T-cell (primary cell): ENCODE results near the gene ARL14EPL. TPM values are rescaled to one million over a fixed set of nuclear protein-coding genes. Genes with fewer than 3 reads are reported as not detected.
A peak's percentile ranks its signal among the peaks of the same experiment; 100 is the strongest.

Experiments
- ATAC-seq, 4 experiments: fragments of 200-7000 bp in 3 of 4; fragments of 150-1000 bp in 1 of 4; cut with Tn5 transposase; replicated peaks in 1 of 4; 1 replicate in 3 of 4; 2 replicates in 1 of 4; pipeline ENCODE4 v1.10.0; 2021; ENCODE audit warnings: moderate library complexity in 3 of 4, mild to moderate bottlenecking in 2 of 4, moderate number of reproducible peaks in 1 of 4
- CTCF ChIA-PET, 2 donors: fragments of 300-600 bp; sonication (Branson Sonifier 250); formaldehyde crosslinking; loops; one replicate each; lab custom pipeline; 2022; ENCODE audit warnings: antibody characterized with exemption in 2 of 2; lab: Charles Lee
- POLR2A ChIA-PET, 2 donors: fragments of 300-600 bp; sonication (Branson Sonifier 250); formaldehyde crosslinking; loops; one replicate each; lab custom pipeline; 2022; ENCODE audit warnings: antibody characterized with exemption in 2 of 2; lab: Charles Lee
- DNase-seq, 35 experiments: peaks; one replicate each; pipeline versions ENCODE4 v3.0.0 to v3.0.0-alpha.2; 2013 to 2023
- H3K27ac ChIP-seq: one replicate; pipeline ENCODE4 v1.5.1; 2013; ENCODE audit warnings: low read length
- H3K27me3 ChIP-seq, 2 experiments: replicated peaks in 1 of 2; 1 replicate in 1 of 2; 2 replicates in 1 of 2; pipeline versions ENCODE4 v1.6.1 to v1.7.0; 2013; ENCODE audit warnings: low read length in 1 of 2, mixed read lengths in 1 of 2; ENCODE audit not compliant: control insufficient read depth in 2 of 2, insufficient read depth in 2 of 2; ENCODE audit errors: extremely low read depth in 1 of 2
- H3K36me3 ChIP-seq, 2 donors: 1 replicate in 1 of 2; 2 replicates in 1 of 2; pipeline versions ENCODE4 v1.6.1 to v1.7.0; 2013; ENCODE audit warnings: low read length in 1 of 2; ENCODE audit not compliant: control insufficient read depth in 2 of 2, insufficient read depth in 1 of 2; ENCODE audit errors: extremely low read depth in 1 of 2
- H3K4me1 ChIP-seq, 2 experiments: 1 replicate in 1 of 2; 2 replicates in 1 of 2; pipeline versions ENCODE4 v1.6.1 to v1.7.0; 2013; ENCODE audit warnings: low read length in 2 of 2, mixed read lengths in 1 of 2; ENCODE audit not compliant: insufficient read depth in 2 of 2, control insufficient read depth in 1 of 2; ENCODE audit errors: extremely low read depth in 1 of 2
- H3K4me3 ChIP-seq, 2 donors: 1 replicate in 1 of 2; 2 replicates in 1 of 2; pipeline versions ENCODE4 v1.5.1 to v1.7.0; 2013; ENCODE audit warnings: mild to moderate bottlenecking in 2 of 2, low read length in 1 of 2, moderate library complexity in 1 of 2; ENCODE audit not compliant: control insufficient read depth in 1 of 2; ENCODE audit errors: extremely low read depth in 1 of 2
- H3K9me3 ChIP-seq: 2 replicates; pipeline ENCODE4 v1.7.0; 2013
- H3K27ac Mint-ChIP-seq, 2 donors: one replicate each; pipeline ENCODE4 v1.8.0; 2020 to 2021; ENCODE audit warnings: mild to moderate bottlenecking in 2 of 2, mixed read lengths in 2 of 2
- H3K27me3 Mint-ChIP-seq, 2 donors: one replicate each; pipeline ENCODE4 v1.8.0; 2021 to 2022; ENCODE audit warnings: mixed read lengths in 2 of 2
- H3K36me3 Mint-ChIP-seq: one replicate; pipeline ENCODE4 v1.8.0; 2021; ENCODE audit warnings: mixed read lengths
- H3K4me1 Mint-ChIP-seq, 3 donors: one replicate each; pipeline ENCODE4 v1.8.0; 2020 to 2022; ENCODE audit warnings: mixed read lengths in 3 of 3, mild to moderate bottlenecking in 1 of 3
- H3K4me3 Mint-ChIP-seq, 3 donors: one replicate each; pipeline ENCODE4 v1.8.0; 2020 to 2022; ENCODE audit warnings: mild to moderate bottlenecking in 3 of 3, mixed read lengths in 3 of 3, moderate library complexity in 3 of 3
- H3K9me3 Mint-ChIP-seq, 3 donors: one replicate each; pipeline ENCODE4 v1.8.0; 2020 to 2022; ENCODE audit warnings: mixed read lengths in 3 of 3
- WGBS: methylation state at CpG from one replicate; pipeline ENCODE4 v1.1.5; 2013; ENCODE audit warnings: missing lambda C conversion rate; ENCODE audit not compliant: insufficient coverage; 5-methylcytosine and 5-hydroxymethylcytosine counted together
- total RNA-seq, 35 experiments: library from RNA in 6 of 35; stranded (reverse) in 6 of 35; fragments of 120-200 nt in 1 of 35; gene quantifications; one replicate each; pipeline versions ENCODE4 v1.2.1 to v1.2.4 and lab custom pipeline; 2013 to 2026

The ARL14EPL gene
- total RNA-seq, 5 donors from 2014 or later (not counting 1 experiment from before 2014, with no cell fraction given): not detected

DNA sequence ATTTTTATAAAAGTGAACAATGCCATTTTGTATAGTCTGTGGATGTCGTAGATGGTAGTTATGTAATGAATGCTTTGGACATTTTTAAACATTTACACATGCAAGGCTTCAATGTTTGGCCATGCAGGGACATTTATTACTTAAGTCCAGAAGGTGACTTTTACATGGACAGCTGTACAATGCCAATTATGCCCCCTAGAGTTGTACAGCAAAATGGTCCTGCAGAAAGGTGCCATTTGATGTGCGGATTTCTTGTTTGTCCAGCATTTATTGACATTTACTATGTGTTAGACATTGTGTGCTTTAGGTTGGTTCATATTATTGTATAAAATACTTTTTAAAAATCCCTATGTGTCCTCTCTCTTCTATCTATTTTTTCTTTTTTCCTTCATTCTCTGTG lies 30.1 kb downstream of the ARL14EPL start:
- Histone ChIP-seq H3K4me3 (no peak overlapping the region), H3K4me1 (no peaks in the 10 kb centered on the region), H3K9me3 (no peaks in the 10 kb centered on the region), H3K27me3 (peaks cover 0 to 6% of the 10 kb centered on the region in 2 experiments), H3K27ac (no peak overlapping the region), H3K36me3 (no peaks in the 10 kb centered on the region)
- H3K27me3 Mint-ChIP-seq: peaks cover 28 to 31% of the 10 kb centered on the region in 2 donors
- no peaks in the 10 kb centered on the region for H3K9me3 Mint-ChIP-seq
- H3K4me3 Mint-ChIP-seq: no peak overlapping the region
- no CpG with 5 or more reads among the region's 2 CpGs for WGBS
- ChIA-PET CTCF (no interaction called here), POLR2A (no interaction called here)
- H3K36me3 Mint-ChIP-seq: no peaks in the 10 kb centered on the region
- DNase-seq (no peak), ATAC-seq (no peak)
- H3K27ac Mint-ChIP-seq: no peak overlapping the region
- no peaks in the 10 kb centered on the region for H3K4me1 Mint-ChIP-seq

DNA sequence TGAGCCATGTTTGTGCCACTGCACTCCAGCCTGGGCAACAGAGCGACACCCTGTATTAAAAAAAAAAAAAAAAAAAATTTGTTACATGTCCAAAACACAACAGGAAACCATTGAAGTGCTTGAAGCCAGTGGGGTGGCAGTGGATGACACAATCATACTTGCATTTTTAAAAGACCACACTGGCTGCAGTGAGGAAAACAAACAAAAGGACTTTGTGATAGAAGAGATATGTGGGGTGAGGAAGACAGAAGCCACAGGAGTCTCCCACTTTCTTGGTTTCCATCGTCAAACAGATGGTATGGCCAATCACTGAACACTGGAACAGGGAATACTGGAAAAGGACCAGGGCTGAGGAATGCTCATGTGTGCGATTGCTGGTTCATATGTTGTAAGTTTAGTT lies 31.7 kb downstream of the ARL14EPL start:
- H3K4me1 Mint-ChIP-seq: no peaks in the 10 kb centered on the region
- H3K27me3 ChIP-seq: peaks cover 0 to 6% of the 10 kb centered on the region in 2 experiments
- no peak overlapping the region for H3K27ac ChIP-seq
- H3K4me3 Mint-ChIP-seq: no peak overlapping the region
- ATAC-seq (no peak), DNase-seq (no peak)
- H3K36me3 Mint-ChIP-seq: no peaks in the 10 kb centered on the region
- ChIA-PET CTCF (interaction anchor here (0.7 kb wide), 3 partner anchors 10 to 305 kb away, joined by 3 to 5 read pairs (median 3); no protein-coding TSS in a partner anchor), POLR2A (no interaction called here)
- H3K27me3 Mint-ChIP-seq: peaks cover 23 to 28% of the 10 kb centered on the region in 2 donors
- H3K4me1 ChIP-seq: no peaks in the 10 kb centered on the region
- no peak overlapping the region for H3K4me3 ChIP-seq
- no peak overlapping the region for H3K27ac Mint-ChIP-seq
- no peaks in the 10 kb centered on the region for H3K9me3 Mint-ChIP-seq
- WGBS: 100% methylated on average over 1 of the region's 3 CpGs
- no peaks in the 10 kb centered on the region for H3K9me3 ChIP-seq
- H3K36me3 ChIP-seq: no peaks in the 10 kb centered on the region

DNA sequence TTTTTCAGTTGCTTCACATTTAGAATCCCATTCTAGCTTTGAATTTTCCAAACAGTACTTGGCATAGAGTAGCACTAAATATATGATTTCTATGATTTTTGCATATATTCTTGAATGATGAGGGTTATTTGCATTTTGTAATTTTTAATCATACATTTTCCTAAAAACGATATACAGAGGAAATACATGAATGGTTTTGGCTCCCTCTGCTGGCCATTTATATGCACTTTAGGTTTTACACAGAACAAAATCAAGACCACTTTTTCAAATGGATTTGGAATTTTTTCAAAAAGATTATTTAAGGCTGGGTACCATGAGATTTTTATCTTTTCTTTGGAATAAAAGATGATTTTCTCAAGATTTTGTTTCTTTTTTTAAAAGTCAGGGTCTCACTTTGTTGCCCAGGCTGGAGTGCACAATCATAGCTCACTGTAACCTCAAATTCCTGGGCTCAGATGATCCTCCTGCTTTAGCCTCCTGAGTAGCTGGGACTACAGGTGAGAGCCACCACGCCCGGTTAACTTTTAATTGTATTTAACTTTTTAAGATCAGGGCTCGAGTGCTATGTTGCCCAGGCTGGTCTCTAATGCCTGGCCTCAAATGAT lies 35.9 kb downstream of the ARL14EPL start:
- H3K4me1 ChIP-seq: no peaks in the 10 kb centered on the region
- no CpG with 5 or more reads among the region's 4 CpGs for WGBS
- ATAC-seq (peak in 2 of 4 experiments; percentile 44 to 57), DNase-seq (peak in 13 of 35 experiments; percentile 6 to 79 (median 23))
- no peaks in the 10 kb centered on the region for H3K4me1 Mint-ChIP-seq
- H3K36me3 ChIP-seq: no peaks in the 10 kb centered on the region
- no peaks in the 10 kb centered on the region for H3K9me3 ChIP-seq
- H3K9me3 Mint-ChIP-seq: no peaks in the 10 kb centered on the region
- H3K27ac ChIP-seq: no peak overlapping the region
- peaks cover 21% of the 10 kb centered on the region in 2 donors for H3K27me3 Mint-ChIP-seq
- H3K27me3 ChIP-seq: peaks cover 0 to 3% of the 10 kb centered on the region in 2 experiments
- ChIA-PET POLR2A (no interaction called here), CTCF (interaction anchor here (0.7 to 3.2 kb wide), 5 partner anchors 395 to 759 kb away, joined by 3 to 14 read pairs (median 3); no protein-coding TSS in a partner anchor)
- no peak overlapping the region for H3K27ac Mint-ChIP-seq
- H3K36me3 Mint-ChIP-seq: no peaks in the 10 kb centered on the region
- no peak overlapping the region for H3K4me3 ChIP-seq
- no peak overlapping the region for H3K4me3 Mint-ChIP-seq

DNA sequence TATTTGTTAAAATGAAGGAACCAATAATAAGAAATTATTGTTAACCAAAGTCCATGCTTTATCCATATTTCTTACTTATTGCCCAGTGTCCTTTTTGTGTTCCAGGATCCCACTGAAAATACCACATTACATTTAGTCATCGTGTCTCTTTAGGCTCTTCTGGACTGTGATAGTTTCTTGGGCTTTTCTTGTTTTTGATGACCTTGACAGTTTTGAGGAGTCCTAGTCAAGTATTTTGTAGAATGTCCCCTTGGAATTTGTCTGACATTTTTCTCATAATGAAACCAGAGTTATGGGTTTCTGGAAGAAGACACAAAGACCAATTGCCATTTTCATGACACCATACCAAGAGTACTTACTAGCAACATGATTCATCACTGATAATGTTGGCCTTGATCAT lies 38.9 kb downstream of the ARL14EPL start:
- H3K36me3 Mint-ChIP-seq: no peaks in the 10 kb centered on the region
- Histone ChIP-seq H3K9me3 (no peaks in the 10 kb centered on the region), H3K27me3 (peaks cover 0 to 3% of the 10 kb centered on the region in 2 experiments), H3K27ac (no peak overlapping the region), H3K4me1 (no peaks in the 10 kb centered on the region), H3K36me3 (no peaks in the 10 kb centered on the region), H3K4me3 (no peak overlapping the region)
- no CpG with 5 or more reads among the region's 1 CpG for WGBS
- no peaks in the 10 kb centered on the region for H3K9me3 Mint-ChIP-seq
- POLR2A ChIA-PET: no interaction called here
- CTCF ChIA-PET: no interaction called here
- H3K27ac Mint-ChIP-seq: no peak overlapping the region
- H3K4me3 Mint-ChIP-seq: no peak overlapping the region
- peaks cover 22 to 25% of the 10 kb centered on the region in 2 donors for H3K27me3 Mint-ChIP-seq
- H3K4me1 Mint-ChIP-seq: peaks cover 0 to 4% (median 0%) of the 10 kb centered on the region in 3 donors
- no peak for ATAC-seq
- no peak for DNase-seq

DNA sequence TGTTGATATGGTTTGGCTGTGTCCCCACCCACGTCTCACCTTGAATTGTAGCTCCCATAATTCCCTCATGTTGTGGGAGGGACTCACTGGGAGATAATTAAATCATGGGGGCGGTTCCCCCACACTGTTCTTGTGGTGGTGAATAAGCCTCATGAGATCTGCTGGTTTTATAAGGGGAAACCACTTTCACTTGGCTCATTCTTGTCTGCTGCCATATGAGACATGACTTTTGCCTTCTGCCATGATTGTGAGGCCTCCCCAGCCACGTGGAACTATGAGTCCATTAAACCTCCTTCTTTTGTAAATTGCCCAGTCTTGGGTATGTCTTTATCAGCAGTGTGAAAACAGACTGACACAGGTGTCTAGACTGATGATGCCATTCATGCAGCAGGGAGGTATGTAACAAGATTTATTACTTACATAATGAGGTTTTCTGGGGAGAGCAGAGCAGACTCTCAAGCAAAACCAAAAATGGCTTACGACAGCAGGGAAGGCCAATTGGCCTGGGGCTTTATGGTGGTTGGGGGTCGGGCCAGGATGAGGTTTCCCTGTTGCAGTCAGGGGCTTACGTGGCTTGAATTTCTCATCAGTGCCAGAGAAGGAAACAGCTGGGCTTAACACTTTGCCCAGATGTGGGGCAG lies 43.0 kb downstream of the ARL14EPL start:
- peaks cover 0 to 2% of the 10 kb centered on the region in 2 donors for H3K36me3 ChIP-seq
- Mint-ChIP-seq H3K4me3 (no peak overlapping the region), H3K4me1 (peaks cover 0 to 10% (median 0%) of the 10 kb centered on the region in 3 donors), H3K27me3 (peaks cover 13% of the 10 kb centered on the region in 2 donors), H3K9me3 (no peaks in the 10 kb centered on the region), H3K27ac (no peak overlapping the region), H3K36me3 (peaks cover 8% of the 10 kb centered on the region)
- no peaks in the 10 kb centered on the region for H3K9me3 ChIP-seq
- peaks cover 0 to 3% of the 10 kb centered on the region in 2 experiments for H3K27me3 ChIP-seq
- no peaks in the 10 kb centered on the region for H3K4me1 ChIP-seq
- ChIA-PET CTCF (no interaction called here), POLR2A (no interaction called here)
- ATAC-seq (no peak), DNase-seq (peak in 1 of 35 experiments; percentile 12)
- WGBS: 14% methylated on average over 2 of the region's 6 CpGs
- no peak overlapping the region for H3K27ac ChIP-seq
- no peak overlapping the region for H3K4me3 ChIP-seq

DNA sequence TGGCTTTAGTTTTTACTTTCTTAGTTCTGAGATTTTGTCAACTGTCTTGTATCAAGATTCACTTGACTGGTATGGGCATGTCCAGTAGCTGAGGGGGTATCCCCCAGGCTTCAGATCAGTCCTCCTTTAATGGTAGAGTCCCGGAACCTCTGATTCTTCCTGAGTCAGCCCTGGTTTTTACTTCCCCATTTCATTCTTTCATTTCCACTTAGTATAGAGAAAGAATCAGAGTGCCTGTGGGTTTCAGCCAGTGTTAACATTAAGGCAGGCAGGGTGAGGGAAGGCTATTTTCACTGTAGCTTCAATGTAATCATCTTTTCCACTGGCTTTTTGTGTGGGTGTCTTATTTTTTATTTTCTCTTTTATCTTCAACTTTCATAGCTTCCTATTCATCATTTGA lies 44.2 kb downstream of the ARL14EPL start:
- Histone ChIP-seq H3K36me3 (peaks cover 0 to 3% of the 10 kb centered on the region in 2 donors), H3K27me3 (peaks cover 0 to 3% of the 10 kb centered on the region in 2 experiments), H3K9me3 (no peaks in the 10 kb centered on the region), H3K4me3 (no peak overlapping the region), H3K27ac (no peak overlapping the region), H3K4me1 (no peaks in the 10 kb centered on the region)
- H3K27me3 Mint-ChIP-seq: peaks cover 13% of the 10 kb centered on the region in 2 donors
- H3K4me1 Mint-ChIP-seq: peaks cover 0 to 10% (median 5%) of the 10 kb centered on the region in 3 donors
- no peaks in the 10 kb centered on the region for H3K9me3 Mint-ChIP-seq
- ATAC-seq (no peak), DNase-seq (no peak)
- ChIA-PET CTCF (interaction anchor here (0.6 to 1.1 kb wide), 3 partner anchors 9 to 767 kb away, joined by 3 to 6 read pairs (median 3); partner anchors contain the start of gene COMMD10 (in 1 of the 2)), POLR2A (interaction anchor here in 1 of 2 donors (0.9 kb wide), 1 partner anchor 8 kb away, joined by 3 read pairs; the partner anchor contains the start of gene COMMD10)
- no peak overlapping the region for H3K4me3 Mint-ChIP-seq
- no CpG with 5 or more reads among the region's 1 CpG for WGBS
- H3K36me3 Mint-ChIP-seq: peaks cover 8% of the 10 kb centered on the region
- H3K27ac Mint-ChIP-seq: no peak overlapping the region
